Stimulated activated CD4-positive, alpha-beta T cell treated with anti-CD3 and anti-CD28 coated beads, Interleukin-15, amount 100 ng/mL, for 1 hour (primary cell): ENCODE measurements around the gene SHROOM1.
A peak's percentile ranks its signal among the peaks of the same experiment; 100 is the strongest.

Experiments
- DNase-seq, 2 donors: peaks; one replicate each; pipeline ENCODE4 v3.0.0-alpha.2; 2020; ENCODE audit warnings: low read depth in 1 of 2, low spot score in 1 of 2

Gene SHROOM1

DNA sequence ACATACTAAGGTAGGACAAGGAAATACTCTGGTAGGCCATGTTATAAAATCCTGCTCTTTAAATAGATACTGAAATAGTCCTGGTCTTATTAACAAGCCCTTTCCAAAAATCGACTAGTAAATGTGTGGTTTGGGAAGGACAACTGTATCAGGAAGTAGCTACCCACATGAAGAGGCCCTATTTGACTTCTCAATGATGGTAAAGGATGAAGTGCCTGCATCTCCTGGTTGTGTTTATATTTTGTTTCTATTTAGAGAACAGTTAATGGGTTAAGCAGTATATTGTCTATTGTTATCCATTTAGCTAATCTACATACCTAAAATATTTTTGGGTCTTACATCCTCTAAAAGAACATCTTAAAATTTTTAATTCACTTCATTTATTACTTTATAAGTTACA is 23.3 kb upstream of the SHROOM1 start:
- DNase-seq: no peak

DNA sequence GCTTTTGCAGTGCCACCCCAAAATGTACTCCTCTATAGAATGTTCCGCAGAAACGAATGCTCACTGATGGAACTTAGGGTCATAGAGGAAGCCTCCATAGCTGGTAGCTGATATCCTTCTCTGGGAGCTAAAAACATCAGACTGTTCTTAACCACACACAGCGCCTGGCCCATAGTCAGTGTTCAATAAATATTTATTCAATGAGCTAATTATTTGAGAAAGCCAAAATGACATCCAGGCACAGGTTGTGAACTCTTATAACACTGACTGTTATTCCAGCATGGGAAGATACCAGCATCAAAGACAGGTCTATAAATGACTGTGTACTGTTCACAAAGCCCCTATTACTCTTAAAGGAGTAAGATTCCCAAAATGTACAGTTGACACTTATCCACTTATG is 22.9 kb upstream of the SHROOM1 start:
- no peak for DNase-seq

DNA sequence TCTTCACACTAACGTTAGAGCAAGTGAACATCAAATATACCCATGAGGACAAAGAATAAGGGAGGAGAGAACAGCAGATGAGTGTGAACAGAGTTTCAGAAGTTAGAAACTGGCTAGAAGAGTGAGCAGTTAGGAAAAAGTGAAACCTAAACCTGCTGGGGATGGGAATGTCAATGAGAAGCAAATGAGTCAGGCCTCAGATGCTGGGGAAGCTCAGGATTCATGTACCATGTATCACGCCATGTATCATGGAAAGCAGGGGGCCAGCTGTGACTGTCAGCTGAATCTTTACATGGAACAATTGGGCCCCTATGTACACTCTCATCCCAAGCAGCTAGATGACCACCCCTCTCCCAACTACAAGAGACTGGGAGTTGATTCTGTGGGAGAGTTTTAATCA is 19.6 kb upstream of the SHROOM1 start:
- no peak for DNase-seq

DNA sequence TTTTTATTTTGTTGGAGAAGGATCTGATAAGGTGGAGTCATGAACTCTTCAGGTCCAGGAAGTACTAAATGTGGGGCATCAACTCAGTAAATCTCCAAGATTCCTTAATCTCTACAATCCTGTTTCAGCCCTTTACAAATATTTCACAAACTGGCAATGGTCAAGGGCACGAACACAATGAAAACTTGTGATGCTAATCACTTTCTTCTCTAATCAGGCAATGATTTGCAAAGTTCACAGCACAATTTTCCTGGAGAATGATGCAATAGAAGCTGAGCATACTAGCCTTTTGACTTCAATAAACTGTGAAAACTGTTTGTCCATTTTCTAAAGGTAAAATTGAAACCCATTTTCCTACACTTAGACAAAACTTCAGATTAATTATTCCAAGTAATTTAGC is 18.9 kb upstream of the SHROOM1 start:
- DNase-seq: no peak

DNA sequence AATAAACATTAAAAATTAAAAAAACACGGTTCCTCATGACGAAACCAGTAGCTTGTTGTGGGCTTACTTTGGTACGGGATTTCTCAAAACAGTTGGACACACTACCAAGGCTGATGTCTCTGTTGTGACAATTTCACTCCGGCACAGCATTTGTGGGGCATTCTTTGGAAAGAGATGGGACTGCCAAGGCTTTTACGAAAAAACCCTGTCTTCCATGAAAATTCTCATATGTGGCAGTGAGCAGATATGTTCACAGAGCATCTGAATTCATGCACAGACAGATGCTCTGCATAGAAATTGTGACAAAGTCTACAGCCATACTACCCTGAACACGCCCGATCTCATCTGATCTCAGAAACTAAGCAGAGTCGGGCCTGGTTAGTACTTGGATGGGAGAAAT is 17.8 kb upstream of the SHROOM1 start:
- DNase-seq: no peak

DNA sequence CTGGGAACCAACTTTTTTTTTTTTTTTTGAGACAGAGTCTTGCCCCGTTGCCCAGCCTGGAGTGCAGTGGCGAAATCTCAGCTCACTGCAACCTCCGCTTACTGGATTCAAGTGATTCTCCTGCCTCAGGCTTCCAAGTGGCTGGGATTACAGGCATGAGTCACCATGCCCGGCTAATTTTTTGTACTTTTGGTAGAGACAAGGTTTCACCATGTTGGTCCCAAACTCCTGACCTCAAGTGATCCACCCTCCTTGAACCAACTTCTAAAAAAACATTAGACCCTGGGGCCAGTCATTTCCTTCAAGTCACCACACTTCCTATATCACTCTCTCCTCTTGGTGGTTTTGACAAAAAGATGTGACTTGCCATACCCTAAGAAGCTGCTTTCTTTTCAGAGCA is 10.9 kb upstream of the SHROOM1 start:
- DNase-seq: no peak

DNA sequence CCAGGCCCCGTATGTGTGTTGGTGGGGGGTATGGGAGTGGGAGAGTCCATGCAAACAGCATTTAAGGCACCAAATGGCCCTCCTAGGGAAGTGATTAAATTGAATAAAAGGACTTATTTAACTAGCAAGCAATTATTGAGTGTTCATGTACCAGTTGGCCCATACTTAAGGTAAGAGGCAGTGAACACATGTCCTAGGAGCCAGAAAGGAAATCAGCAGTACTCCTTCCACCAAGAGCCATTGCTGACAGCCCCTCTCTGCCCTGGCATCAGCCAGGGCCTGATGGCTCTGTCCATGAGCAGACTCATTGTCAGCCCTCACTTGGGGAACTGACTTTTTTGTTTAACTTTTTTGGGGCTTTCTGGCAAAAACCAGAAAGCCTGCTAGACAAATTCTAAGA is 10.4 kb upstream of the SHROOM1 start:
- no peak for DNase-seq

DNA sequence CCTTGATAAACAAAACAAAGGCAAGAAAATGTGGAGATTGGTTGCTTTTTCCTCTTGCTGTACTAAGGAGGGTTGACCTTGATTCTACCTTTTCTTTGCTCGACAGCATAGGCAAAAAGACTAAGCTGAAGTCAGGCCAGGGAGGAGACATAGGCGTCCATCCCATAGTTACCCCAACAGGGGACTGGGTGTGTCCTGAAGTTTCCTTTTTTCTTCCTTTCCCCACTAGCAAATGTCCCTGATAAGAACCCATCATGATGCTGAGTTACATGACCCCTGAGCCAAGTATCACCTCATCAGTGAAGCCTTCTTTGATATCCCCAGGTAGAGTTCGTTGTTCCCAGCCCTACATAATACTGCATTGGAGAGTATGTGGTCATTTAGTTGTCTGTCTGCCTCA is 9.9 kb upstream of the SHROOM1 start:
- DNase-seq: no peak

DNA sequence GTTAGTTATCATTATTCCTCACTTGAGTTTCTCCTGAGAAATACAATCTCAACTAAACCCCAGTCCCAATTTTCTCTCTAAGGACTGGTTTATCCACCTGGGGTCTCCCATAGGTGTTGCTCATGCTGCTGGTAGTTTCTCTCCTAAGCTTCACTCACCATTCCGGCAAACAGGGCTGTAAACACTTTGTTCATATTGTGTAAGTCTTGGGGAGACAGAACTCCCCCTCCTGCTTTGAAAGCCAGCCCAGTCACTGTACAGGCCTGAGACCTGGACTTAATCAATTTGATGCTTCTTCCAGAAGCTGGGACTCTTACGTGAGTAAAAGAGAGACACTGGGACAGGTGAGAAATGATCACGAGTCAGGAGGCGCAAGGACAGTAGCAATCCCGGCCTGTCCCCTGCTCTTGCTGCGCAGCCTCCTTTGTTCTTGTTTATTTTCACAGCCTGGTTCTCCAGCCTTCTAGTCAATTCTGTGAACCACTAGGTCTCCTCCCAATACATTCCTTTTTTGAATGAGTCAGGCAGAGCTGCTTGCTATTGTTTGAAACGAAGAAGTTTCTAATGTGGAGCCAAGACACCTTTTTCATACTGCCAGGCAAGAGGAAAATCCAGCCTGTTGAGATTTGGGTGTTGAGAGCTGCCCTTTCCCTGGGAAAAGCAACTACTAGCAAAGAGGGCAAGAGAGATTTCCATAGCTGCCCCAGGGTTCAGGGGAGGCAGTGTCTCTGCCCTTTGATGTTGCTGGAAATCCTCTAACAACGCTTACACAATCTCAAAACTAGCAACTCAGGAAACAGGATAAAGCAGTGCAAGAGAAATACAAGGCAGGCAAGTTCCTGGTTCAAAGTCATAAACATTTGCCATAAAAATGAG is 9.2 kb upstream of the SHROOM1 start:
- no peak for DNase-seq

DNA sequence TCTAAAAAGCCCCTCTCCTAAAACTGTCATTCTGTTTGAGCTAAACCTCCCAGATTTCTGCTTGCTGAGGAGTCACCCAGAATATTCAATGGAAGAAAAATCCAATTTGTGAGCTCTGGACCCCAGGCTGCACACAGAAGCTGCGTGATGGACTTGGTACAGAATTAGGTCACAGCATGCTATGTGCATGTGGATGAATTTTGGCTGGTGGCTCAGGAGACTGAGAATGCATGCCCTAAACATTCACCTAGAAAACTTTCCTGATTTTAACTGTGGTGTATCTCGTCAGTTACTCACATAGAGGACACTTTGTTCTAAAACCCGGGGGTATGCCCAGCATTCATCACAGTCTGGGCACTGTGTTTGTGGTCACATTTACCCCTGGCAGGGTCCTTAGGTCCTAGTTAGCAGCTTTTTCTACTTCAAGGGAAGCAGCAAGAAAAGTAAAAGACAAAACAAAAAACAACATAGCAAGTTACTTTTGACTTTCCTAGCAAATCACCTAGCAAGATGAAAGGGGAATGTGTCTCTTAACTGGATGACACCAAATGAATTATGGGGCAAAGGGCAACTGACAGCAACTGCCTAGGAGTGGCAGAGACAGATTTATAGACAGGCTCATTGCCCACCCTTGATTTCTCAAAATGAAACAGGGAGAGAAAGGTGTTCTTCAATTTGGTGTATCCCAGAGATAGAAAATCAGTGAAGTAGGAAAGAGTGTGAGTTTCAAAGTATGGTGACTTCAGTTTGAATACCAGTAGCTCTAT is 8.3 kb upstream of the SHROOM1 start:
- no peak for DNase-seq

DNA sequence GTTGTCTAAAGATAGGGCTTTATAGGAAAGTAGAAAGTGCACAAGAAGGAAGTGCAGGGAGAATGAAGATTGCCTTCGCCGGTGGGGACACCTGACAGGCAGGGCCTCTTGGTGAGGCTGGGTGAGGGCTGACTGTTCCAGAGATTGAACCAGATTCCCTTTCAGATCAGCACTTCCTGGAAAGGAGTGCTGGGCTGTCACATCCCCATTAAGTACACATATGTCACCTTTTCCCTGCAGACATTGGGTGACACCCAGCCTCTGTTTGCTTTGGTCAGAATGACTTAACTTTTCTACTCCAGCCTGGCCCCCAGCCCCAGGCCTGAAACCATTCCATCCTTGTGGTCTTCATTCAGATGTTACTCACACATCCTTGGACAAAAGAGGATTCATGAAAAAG is 7.4 kb upstream of the SHROOM1 start:
- DNase-seq: no peak

DNA sequence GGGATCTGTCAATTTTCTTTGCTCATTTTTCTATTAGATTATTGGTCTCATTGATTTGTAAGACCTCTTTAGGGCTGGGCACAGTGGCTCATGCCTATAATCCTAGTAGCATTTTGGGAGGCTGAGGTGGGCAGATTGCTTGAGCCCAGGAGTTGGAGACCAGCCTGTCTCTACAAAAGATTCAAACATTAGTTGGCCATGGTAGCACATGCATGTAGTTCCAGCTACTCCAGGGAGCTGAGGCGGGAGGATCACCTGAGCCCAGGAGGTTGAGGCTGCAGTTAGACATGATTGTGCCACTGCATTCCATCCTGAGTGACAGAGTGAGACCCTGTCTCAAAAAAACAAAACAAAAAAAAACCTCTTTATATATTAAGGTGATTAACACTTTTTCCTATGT is 6.4 kb upstream of the SHROOM1 start:
- no peak for DNase-seq

DNA sequence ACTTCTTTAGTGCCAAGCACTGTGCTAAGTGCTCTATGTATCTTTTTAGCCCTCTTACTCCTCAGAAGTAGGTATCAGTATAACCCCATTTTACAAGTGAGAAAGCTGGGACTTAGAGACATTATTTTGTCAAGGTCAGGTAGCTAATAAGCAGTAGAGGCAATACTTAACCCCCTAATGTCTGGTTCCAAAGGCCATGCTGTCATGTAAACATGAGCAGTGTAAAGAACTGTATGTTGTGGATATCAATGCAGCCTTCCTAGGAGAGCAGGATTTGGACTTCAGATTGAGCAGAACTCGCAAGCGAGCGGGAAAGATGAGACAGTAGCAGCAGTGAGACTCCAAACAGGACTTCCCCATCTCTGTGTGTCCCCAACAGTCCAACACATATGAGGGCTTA is 3.6 kb upstream of the SHROOM1 start:
- DNase-seq: no peak

DNA sequence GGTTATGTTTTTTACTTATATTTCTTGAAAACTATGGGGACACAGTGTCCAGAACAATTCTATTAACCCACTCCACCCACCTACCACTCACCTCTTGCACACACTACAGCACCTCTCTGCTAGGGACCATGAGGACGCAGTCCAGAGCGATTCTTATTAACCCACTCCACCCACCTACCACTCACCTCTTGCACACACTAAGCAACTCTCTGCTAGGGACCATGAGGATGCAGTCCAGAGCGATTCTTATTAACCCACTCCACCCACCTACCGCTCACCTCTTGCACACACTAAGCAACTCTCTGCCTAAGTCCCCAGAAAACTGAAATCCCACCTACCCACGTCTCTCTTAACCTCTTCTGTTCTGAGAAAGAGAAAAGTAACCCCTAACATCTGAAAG is 2.2 kb upstream of the SHROOM1 start:
- no peak for DNase-seq

DNA sequence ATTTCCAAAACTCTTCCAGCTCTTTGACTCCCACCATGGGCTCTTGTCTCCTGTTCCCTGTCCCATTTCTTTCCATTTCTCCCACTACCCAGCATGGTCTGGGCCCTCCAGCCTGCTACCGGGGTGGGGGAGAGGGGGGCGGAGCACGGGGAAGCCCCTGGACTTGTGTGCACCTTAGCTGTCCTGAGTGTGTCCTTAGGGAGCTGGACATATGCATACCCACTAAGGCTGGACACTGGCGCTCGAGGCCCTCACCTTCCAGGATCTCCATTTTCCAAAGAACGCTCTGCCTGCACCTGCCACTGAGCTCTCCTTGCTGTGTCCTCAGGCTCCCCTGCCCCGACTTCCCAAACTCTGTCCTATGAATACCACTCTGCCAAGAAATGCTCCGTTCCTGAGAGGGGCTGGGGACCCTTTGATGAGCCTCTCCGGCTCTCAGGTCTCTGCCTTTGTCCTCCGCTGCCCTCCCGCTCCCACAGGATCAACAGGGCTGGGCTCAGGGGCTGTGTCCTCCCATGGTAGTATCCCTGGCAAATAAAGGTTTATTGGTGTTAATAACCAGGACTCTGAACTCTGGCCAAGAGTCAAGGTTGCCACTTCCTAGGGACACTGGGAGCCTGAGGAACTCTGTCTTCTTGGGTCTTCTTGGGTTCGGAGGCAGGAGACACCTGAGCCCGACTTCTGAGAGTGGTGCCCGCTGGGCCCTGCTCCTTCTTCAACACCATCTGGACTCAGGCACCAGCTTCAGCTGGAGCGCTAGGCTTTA is 831 bp upstream of the SHROOM1 start:
- DNase-seq: no peak

DNA sequence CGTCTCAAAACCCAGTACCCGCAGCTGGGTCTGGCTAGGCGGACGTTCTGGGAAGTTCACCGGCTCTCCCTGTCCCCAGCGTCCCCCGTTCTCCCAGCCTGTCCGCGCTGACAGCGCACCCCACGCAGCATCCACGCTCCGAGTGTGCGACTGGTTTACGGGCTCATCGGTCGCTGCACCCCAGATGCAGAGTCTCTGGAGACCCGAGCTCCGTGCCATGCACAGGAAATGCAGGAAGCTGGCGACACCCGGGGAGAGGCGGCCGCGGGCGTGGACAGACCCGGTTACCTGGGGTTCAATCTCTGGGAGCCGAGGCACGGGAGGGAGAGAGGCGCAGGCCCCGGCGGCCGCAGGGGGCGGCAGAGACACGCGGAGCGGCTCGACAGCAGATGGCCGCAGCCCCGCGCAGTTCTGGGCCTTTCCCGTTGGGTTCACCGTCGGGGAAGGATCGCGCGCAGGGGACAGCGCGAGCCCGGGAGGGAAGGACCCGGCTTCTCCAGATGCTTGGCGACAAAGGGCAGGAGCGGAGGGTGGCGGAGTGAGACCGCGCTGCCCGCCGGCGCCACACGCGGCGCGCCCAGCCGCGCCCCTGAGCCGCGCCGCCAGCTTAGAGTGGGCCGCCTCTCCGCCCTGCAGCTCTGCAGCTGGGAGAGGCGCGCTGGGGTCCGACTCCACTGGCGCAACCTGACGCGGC is 558 bp downstream of the SHROOM1 start:
- DNase-seq: peak; percentile 39 to 66

DNA sequence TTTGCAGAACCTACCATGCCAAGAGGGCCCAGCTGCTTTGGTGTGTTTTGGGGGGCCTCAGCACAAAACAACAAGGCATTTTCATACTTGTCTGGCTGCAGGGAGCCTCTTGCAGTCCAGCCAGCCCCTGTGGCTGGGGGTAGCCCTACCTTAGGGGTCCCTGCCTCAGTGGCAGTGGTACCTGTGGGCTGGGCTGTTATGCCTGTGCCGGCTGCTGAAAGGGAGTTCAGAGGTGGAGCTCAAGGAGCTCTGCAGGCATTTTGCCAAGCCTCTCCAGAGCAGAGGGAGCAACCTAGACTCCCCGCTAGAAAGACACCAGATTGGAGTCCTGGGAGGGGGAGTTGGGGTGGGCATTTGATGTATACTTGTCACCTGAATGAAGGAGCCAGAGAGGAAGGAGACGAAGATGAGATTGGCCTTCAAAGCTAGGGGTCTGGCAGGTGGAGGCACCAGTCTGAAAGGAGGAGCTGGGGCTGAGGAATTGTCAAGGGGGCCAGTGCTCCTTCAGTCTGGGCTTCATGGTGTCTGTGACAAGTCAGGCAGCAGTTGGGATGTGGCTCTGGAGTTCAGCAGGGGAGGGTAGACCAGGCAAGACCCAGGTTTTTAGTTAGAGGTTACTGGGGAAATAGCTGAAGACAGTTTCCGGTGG is 1.5 kb downstream of the SHROOM1 start:
- no peak for DNase-seq

DNA sequence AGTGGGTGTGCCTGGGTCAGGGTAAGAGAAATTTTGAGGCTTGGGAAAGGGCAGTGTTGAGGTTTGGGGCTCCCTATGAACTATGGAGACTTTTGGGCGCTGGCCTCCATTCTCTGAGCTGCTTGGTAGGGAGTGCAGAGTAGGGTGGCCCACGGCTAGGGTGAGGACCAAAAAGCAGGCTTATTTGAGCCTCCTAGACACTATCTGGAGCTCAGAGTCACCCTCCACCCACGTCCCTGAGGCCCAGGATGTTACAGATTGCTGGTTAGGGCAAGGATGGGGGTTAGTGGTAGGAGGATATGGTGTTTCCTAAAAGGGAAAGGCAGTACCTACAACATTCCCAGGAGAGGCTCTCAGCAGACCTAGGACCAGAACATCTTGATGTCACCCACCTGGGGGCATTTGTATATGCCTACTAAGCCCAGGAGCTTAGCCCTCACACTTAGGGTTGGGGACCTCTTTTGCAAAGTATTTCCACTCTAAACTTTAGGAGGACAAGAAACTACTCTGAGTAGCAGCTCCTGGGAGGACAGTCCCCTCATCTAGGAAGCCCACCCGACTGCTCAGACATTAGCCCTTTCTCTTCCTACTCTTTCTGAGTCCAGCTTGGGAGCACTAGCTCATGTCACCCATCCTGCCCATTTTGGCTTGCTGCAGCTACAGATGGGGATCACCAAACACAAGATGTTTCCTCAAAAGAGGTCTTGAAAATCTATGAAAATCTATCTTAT is 2.3 kb downstream of the SHROOM1 start:
- DNase-seq: no peak

DNA sequence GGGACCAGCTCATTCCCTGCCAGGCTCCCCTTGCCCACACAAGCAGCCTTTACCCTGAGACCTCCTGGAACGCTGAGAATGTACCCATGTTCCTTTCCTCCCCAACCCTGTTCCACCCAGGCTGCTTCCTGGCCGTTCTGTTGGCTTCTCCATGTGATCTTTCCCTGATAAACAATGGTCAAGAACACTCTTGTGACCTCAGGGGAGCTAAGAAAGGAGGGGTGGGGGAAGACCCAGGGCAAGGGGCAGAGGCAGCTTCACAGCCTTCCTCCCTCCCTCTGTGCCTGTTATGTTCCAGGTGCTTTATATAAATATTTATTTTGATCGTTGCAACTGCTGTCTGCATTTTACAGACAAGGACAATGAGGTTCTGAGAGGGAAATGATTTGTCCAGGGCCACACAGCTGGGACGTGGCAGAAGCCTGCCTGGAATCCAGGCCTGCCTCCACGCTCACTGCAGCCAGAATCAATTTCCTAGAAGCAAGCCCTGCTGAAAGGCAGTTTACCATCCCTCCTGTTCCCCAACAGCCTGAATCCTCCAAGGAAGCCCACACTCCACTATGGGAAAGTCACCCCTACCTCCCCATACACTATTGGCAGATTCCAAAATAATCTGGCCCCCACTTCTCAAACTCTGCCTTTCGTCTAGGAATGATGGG is 3.9 kb downstream of the SHROOM1 start:
- DNase-seq: no peak
